ENCODE results near the gene ACSL3.
"Not testable (repeated sequence)": the region's sequence is repeated elsewhere in the genome, so short reads cannot be mapped to it uniquely, and the experiment has no call there.

The ACSL3 gene

GRCh38 chr2:222977121-222977520 is 116.3 kb downstream of the ACSL3 start:
- in situ Hi-C loops (cut with MboI; ENCODE audit: low sequenced_read_pairs): no loop called here

GRCh38 chr2:222978850-222979249 is 118.0 kb downstream of the ACSL3 start:
- in situ Hi-C loops (cut with MboI; ENCODE audit: low sequenced_read_pairs): no loop called here
- no peak overlapping the region for H3K4me3 ChIP-seq
- DNase-seq (ENCODE audit: low spot score in 2 of 2): no peak

More at GRCh38 chr2:222977121-222977520, 116.3 kb downstream of the ACSL3 start:
- H3K27me3 ChIP-seq (ENCODE audit: low read depth): peaks cover 19% of the 10 kb centered on the region; the same call in 1 of the 2 replicates
- H3K4me3 ChIP-seq: no peak overlapping the region
- DNase-seq (ENCODE audit: low spot score in 2 of 2): no peak
- H3K4me1 ChIP-seq: no peaks in the 10 kb centered on the region
- no peaks in the 10 kb centered on the region for H3K9me3 ChIP-seq
- no peaks in the 10 kb centered on the region for H3K36me3 ChIP-seq (replicated peaks)

GRCh38 chr2:222979484-222979883 is 118.6 kb downstream of the ACSL3 start:
- no peaks in the 10 kb centered on the region for H3K9me3 ChIP-seq
- H3K27me3 ChIP-seq (ENCODE audit: low read depth): peaks cover 2% of the 10 kb centered on the region; the same call in 1 of the 2 replicates
- DNase-seq (ENCODE audit: low spot score in 2 of 2): no peak
- H3K36me3 ChIP-seq (replicated peaks): no peaks in the 10 kb centered on the region
- H3K4me1 ChIP-seq: no peaks in the 10 kb centered on the region
- H3K4me3 ChIP-seq: no peak overlapping the region
- in situ Hi-C loops (cut with MboI; ENCODE audit: low sequenced_read_pairs): no loop called here

More at GRCh38 chr2:222978850-222979249, 118.0 kb downstream of the ACSL3 start:
- H3K9me3 ChIP-seq: no peaks in the 10 kb centered on the region
- H3K36me3 ChIP-seq (replicated peaks): no peaks in the 10 kb centered on the region
- H3K4me1 ChIP-seq: no peaks in the 10 kb centered on the region
- peaks cover 7% of the 10 kb centered on the region; the same call in 1 of the 2 replicates for H3K27me3 ChIP-seq (ENCODE audit: low read depth)

GRCh38 chr2:222982010-222982908 is 121.4 kb downstream of the ACSL3 start:
- H3K9me3 ChIP-seq: no peaks in the 10 kb centered on the region
- no peaks in the 10 kb centered on the region for H3K4me1 ChIP-seq
- no peaks in the 10 kb centered on the region for H3K27me3 ChIP-seq (ENCODE audit: low read depth)
- in situ Hi-C loops (cut with MboI; ENCODE audit: low sequenced_read_pairs): no loop called here
- H3K4me3 ChIP-seq: no peak overlapping the region
- DNase-seq (ENCODE audit: low spot score in 2 of 2): peak in 1 of 2 experiments; percentile 12
- no peaks in the 10 kb centered on the region for H3K36me3 ChIP-seq (replicated peaks)

GRCh38 chr2:222982909-222983265 is 122.1 kb downstream of the ACSL3 start:
- Histone ChIP-seq H3K9me3 (no peaks in the 10 kb centered on the region), H3K27me3 (ENCODE audit: low read depth) (no peaks in the 10 kb centered on the region), H3K4me3 (no peak overlapping the region), H3K36me3 (replicated peaks) (no peaks in the 10 kb centered on the region), H3K4me1 (no peaks in the 10 kb centered on the region)
- in situ Hi-C loops (cut with MboI; ENCODE audit: low sequenced_read_pairs): no loop called here
- DNase-seq (ENCODE audit: low spot score in 2 of 2): no peak

GRCh38 chr2:222984908-222985307 is 124.1 kb downstream of the ACSL3 start:
- in situ Hi-C loops (cut with MboI; ENCODE audit: low sequenced_read_pairs): no loop called here
- Histone ChIP-seq H3K27me3 (ENCODE audit: low read depth) (no peaks in the 10 kb centered on the region), H3K36me3 (replicated peaks) (no peaks in the 10 kb centered on the region), H3K4me3 (no peak overlapping the region), H3K4me1 (no peaks in the 10 kb centered on the region), H3K9me3 (no peaks in the 10 kb centered on the region)
- no peak for DNase-seq (ENCODE audit: low spot score in 2 of 2)

GRCh38 chr2:222989431-222989830 is 128.6 kb downstream of the ACSL3 start:
- peaks cover 2% of the 10 kb centered on the region; the same call in 1 of the 2 replicates for H3K27me3 ChIP-seq (ENCODE audit: low read depth)
- H3K9me3 ChIP-seq: no peaks in the 10 kb centered on the region
- in situ Hi-C loops (cut with MboI; ENCODE audit: low sequenced_read_pairs): no loop called here
- H3K36me3 ChIP-seq (replicated peaks): no peaks in the 10 kb centered on the region
- no peaks in the 10 kb centered on the region for H3K4me1 ChIP-seq
- no peak overlapping the region for H3K4me3 ChIP-seq
- no peak for DNase-seq (ENCODE audit: low spot score in 2 of 2)

- H3K4me1 ChIP-seq; H3K4me3 ChIP-seq; H3K36me3 ChIP-seq (replicated peaks); DNase-seq (ENCODE audit: low spot score in 2 of 2); H3K27me3 ChIP-seq (ENCODE audit: low read depth); H3K9me3 ChIP-seq; in situ Hi-C loops (cut with MboI; ENCODE audit: low sequenced_read_pairs): not testable (repeated sequence)
Observed at GRCh38 chr2:222990206-222990605, 129.4 kb downstream of the ACSL3 start.

GRCh38 chr2:222992137-222992536 is 131.3 kb downstream of the ACSL3 start:
- no peak for DNase-seq (ENCODE audit: low spot score in 2 of 2)
- Histone ChIP-seq H3K36me3 (replicated peaks) (no peaks in the 10 kb centered on the region), H3K4me3 (no peak overlapping the region), H3K9me3 (no peaks in the 10 kb centered on the region), H3K4me1 (no peaks in the 10 kb centered on the region), H3K27me3 (ENCODE audit: low read depth) (peaks cover 2% of the 10 kb centered on the region; the same call in 1 of the 2 replicates)
- in situ Hi-C loops (cut with MboI; ENCODE audit: low sequenced_read_pairs): no loop called here
